ENCODE data around the gene SPNS2.

- no peak for TF ChIP-seq CTCF (IDR thresholded peaks at IDR 0.05 in 2 of 3, conservative IDR thresholded peaks at IDR 0.05 in 1 of 3; ENCODE audit: borderline replicate concordance in 1 of 3, insufficient read depth in 1 of 3, low read depth in 2 of 3, low read length in 2 of 3)
- TF ChIP-seq YY1 (IDR thresholded peaks at IDR 0.05; ENCODE audit: extremely low read depth, insufficient replicate concordance, low read depth, low read length): no peak
- TF ChIP-seq EZH2 (IDR thresholded peaks at IDR 0.05): no peak
- TF ChIP-seq POLR2AphosphoS5 (IDR thresholded peaks at IDR 0.05; ENCODE audit: low read depth, low read length): no peak
- TF ChIP-seq MAX (IDR thresholded peaks at IDR 0.05): no peak
- no peak for TF ChIP-seq POLR2A (IDR thresholded peaks at IDR 0.05; ENCODE audit: borderline replicate concordance, extremely low read depth, insufficient read depth, insufficient read length)
- no peak for TF ChIP-seq FOSL1 (IDR thresholded peaks at IDR 0.05; ENCODE audit: low read depth)
- no peak for TF ChIP-seq REST (IDR thresholded peaks at IDR 0.05; ENCODE audit: low read depth)
- TF ChIP-seq RAD21 (IDR thresholded peaks at IDR 0.05; ENCODE audit: low read depth): no peak
- no peak for TF ChIP-seq EGR1 (IDR thresholded peaks at IDR 0.05; ENCODE audit: low read depth)
- no peak for TF ChIP-seq CBX3 (IDR thresholded peaks at IDR 0.05; ENCODE audit: low read depth)
- no peak for TF ChIP-seq SIN3A (IDR thresholded peaks at IDR 0.05; ENCODE audit: low read depth)
- TF ChIP-seq ZBTB33 (IDR thresholded peaks at IDR 0.05; ENCODE audit: extremely low read depth, insufficient replicate concordance, low read length): no peak
- no peak for TF ChIP-seq SRF (IDR thresholded peaks at IDR 0.05; ENCODE audit: low read depth)
Measured at GRCh38 chr17:4536742-4537411, 38.2 kb downstream of the SPNS2 start.

All from HCT116 (cell line).